NCI-H2081 treated with DMSO at 0.1 percent for 48 hours (cell line): ENCODE results near the gene CPTP.
A peak's percentile ranks its signal among the peaks of the same experiment; 100 is the strongest.
"Not testable (repeated sequence)": the region's sequence is repeated elsewhere in the genome, so short reads cannot be mapped to it uniquely, and the experiment has no call there.

Source experiments
- DNase-seq: peaks from one replicate; lab custom pipeline; 2025; lab: John Stamatoyannopoulos, UW

Gene CPTP

DNA sequence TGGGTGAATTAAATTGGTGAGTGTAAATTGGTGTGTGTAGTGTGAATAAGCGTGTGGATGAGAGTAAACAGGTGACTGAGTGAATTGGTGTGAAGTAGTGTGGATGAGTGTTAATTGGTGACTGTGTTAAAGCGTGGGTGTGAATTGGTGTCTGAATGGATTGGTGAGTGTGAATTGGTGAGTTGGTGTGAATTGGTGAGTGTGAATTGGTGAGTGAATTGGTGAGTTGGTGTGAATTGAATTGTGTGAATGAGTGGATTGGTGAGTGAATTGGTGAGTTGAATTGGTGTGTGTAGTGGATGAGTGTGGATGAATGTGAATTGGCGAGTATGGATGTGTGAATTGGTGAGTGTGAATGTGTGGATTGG, 42.1 kb downstream of the CPTP start:
- no peak for DNase-seq

DNA sequence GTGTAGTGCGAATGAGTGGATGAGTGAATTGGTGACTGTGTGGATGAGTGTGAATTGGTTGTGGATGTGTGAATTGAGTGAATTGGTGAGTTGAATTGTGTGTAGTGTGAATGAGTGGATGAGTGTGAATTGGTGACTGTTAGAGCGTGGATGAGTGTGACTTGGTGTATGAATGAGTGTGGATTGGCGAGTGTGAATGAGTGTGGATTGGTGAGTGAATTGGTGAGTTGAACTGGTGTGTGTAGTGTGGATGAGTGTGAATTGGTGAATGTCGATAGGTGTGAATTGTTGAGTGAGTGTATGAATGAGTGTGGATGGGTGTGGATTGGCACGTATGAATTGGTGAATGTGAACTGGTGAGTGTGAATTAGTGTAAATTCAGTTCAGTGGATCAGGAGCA, 42.7 kb downstream of the CPTP start:
- DNase-seq: no peak

DNA sequence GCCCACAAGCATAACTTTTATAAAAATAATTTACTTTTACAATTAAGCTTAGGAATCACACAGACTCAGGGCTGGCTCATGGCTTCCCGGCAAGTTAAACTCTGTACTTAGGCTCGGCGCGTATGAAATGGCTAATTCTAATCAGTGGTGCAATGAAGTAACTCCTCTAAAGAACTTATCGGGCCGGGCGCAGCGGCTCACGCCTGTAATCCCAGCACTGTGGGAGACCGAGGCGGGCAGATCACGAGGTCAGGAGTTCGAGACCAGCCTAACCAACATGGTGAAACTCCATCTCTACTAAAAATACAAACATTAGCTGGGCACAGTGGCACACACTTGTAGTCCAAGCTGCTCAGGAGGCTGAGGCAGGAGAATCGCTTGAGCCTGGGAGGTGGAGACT, 45.5 kb downstream of the CPTP start:
- not testable (repeated sequence) for DNase-seq

DNA sequence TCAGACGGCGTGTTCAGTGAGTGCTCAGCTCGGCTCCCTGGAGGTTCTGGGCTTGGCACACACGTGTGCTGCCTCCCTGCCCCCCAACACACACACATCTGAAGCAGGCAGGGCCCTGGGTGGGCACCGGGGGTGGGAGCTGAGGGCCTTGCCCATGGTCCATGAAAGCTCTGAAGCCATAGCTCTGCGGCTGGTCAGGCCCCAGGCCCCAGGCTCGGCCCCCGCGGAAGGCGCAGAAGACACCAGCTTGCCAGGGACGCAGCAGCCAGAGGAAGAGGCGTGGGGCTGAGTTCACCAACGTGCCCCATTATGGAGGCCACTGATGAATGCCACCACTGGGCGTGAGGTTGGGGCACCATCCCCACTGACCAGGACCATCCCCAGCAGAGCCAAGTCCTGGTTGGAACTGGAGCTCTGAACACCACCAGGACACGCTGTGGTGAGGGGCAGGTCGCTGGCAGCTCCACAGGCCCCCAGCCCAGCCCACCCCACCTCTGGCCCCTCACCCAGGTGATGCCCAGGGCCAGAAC, 46.2 kb downstream of the CPTP start:
- DNase-seq: no peak

DNA sequence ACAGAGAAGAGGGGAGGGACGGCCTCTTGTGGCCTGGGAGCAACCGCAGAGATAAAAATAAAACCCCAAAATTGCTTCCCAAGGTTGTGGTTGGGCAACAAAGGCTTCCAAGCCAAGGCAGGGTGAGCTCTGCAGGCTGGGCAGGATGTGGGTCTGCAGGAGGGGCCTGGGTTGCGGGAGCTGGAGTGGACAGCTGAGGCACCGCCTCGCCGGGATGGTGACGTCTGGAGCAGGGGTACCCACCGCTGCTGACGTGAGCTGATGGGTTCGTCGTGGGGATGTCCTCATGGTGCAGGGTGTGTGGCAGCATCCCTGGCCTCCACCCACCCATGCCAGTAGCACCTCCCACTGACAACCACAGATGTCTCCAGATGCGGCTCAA, 46.8 kb downstream of the CPTP start:
- DNase-seq: no peak

DNA sequence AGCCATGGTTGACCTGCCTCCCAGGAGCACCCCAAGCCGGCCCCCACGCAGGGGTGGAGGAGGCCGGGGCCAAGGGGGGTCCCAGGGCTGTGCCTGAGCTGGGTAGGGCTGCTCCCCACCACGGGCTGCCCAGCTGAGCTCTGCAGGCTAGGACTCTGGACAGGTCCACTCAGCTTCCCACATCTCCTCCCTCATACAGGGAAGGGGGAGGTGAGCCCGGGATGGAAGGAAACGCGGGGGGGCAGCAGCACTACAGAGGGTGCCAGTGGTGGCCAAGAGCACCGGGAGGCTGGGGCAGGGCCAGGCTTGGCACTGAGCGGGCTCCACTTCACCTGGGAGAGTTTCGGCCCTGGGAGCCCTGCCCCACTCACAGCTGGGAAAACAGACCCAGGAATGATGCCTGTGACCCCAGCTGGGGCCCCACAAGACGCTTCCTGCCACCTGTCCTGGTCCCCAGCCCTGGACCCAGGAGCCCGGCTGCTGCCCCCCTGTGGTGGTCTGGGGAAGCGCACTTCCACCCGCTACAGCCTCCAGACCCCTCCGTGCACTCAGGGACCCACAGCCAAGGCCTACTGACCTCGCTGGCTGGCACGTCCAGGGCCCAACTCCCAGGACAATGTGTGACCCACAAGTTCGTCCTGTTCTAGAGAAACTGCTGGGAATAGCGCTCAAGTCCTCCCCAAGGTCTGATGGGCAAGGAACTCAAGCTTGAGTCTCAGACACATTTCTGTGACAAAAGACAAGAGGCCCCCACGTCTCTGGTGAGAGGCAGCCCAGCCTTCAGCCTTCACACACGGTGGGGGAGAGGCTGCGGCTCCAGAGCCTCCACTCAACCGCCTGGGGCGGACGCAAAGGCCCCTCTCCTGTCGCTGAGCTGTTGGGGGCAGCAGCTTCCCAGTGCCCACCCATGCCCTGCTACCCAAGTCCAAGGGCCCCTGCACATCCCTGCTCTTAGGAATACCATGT, 47.4 kb downstream of the CPTP start:
- peak; percentile 55 for DNase-seq

DNA sequence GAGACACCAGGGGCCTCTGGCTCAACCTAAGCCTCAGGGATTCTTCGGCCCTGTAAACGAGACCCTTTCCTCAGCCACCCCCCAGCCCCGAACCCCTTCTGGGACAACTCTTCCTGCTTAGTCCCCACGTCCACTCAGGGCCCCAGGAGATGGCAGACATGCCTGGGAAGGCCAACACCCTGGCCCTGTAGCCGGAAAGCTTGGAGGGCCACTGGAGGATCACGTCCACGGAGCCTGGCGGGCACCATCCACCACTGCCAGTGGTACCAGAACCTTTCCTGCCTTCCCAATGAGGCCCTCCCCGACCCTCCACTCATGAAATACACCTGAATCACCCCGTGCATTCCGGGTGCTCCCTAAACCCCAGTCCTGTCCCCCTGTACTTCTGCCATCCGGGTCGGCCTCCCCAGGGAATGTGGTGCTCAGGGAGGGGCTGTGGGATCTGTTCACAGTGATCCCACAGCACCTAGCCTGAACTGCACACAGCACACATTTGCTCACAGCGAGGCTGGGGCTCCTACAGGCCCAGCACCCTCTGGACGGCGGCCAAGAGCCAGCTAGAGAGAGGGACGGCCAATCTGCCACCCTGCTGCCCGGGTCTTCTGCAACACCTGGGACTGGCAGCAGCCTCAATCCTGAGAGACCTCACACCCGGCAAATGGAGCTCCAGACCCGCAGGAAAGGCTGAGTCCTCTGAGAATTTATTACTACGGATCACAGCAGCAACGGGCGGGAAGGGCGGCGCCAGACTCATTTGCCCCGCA, 48.6 kb downstream of the CPTP start:
- no peak for DNase-seq

DNA sequence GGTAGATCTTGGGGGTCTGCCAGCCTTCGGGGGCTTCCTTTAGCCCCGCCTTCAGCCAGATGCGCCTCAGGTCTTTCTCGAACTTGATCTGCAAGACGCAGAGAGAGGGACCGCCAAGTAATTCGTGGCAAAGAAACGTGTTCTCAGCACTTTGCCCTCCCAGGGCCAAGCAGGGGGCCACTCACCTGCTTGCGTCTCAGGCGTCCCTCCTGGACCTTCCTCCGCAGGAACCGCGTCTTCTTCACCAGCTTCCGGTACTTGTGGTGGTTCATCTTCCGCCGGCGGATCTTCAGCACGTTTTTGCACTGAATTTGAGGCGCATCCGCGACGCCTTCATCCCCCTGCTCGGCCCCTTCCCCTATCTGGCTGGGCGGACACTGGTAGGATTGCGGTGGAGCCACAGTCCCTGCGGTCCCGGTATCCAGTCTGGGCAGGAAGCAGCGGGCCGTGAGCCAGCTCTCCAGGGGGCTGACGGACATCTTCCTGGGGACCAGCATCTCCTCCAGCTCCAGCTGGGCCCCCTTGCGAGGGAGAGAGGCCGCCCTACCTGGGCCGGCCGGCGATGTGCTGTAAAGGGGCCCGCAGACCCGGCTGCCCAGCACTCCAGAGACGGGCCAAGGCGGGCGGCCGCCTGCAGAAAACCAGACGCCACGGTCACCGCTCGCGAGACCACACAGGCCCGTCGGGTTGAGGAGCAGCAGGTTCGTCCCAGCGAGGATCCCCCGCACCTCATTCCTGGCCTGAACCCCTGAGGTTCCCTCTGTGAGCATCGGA, 49.4 kb downstream of the CPTP start:
- DNase-seq: no peak

DNA sequence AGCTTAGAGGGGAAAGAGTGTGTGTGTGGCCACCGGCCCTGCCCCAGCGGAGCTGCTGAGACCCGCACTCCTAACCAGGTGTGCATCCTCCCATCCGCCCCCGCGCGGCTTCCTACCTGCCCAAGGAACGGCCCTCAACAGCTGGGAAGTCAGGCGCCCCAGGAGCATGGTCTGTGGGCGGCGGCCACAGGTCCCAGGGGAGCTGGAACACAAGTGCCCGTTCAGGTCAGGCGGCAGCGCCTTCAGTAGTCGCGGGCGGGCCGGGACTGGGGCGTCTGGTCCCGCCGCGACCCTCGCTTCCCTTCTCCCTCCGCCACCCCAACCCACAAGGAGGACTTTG, 50.0 kb downstream of the CPTP start:
- no peak for DNase-seq

DNA sequence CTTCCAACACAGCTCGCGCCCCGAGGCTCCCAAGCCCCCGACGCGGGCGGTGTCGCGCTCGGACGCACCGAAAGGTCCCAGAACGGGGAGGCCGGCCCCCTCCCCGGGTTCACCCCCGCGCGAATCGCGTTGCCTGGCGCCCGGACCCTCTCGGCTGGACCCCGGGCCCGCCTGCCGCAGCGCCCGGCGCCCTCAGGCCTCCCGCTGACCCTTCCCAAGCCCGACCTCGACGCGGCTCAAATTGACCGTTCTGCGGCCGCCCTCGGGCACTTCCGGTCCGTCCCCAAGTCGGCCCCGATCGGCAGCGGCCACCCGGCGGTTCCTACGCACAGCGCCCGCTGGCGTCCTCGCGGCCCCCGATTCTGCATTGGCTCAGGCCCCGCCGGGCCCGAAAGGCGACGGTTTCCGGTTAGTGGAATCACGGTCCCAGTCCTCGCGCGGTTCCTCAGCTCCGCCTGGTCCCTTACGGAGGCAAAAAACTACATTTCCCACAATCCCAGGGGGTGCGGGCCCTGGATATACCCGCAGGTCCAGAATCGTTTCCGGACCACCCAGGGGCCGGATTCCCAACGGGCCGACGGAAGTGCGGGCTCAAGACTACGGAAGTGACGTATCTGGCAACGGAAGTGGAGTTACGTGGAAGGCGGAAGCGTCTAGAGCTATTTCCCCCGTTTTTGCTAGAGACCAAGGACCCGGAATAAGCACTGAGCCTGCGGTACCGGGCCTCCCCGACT, 50.5 kb downstream of the CPTP start, which contains the start of gene AURKAIP1:
Gene AURKAIP1 (minus strand): TSS at position 279 of the 734 bp plus-strand sequence. CDS start 451 bp downstream, outside the sequence.
- DNase-seq: peak; percentile 94

DNA sequence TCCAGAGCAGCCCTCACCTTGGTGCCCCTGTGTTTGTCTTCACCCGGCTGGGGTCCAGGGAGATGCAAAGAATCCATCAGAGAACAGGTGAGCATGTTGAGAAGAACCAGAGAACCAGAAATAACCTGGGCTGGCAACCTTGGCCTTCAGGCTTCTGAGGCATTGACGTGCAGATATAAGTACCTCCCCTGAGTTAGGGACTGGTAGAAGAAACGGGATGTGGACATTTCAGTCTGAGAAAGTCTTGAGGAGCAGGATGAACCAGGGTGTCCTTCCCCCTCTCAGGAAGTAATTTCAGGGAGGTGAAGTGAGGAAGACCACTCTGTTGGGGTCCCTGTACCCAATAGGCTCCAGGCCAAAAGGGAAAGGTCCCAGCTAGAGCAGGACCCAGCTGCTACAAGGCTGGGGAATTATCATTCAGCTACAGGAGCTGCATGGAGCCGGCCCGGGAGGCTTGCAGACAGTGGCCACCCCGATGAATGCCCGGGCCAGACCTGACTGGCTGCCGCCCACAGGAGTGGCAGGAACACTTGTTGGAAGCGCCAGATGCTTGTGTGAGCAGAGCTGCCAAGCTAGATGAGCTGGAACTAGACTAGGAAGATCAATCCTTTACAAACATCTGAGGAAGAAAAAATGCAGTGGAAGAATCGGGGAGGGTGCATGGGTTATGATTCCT, 52.1 kb downstream of the CPTP start:
- DNase-seq: no peak

DNA sequence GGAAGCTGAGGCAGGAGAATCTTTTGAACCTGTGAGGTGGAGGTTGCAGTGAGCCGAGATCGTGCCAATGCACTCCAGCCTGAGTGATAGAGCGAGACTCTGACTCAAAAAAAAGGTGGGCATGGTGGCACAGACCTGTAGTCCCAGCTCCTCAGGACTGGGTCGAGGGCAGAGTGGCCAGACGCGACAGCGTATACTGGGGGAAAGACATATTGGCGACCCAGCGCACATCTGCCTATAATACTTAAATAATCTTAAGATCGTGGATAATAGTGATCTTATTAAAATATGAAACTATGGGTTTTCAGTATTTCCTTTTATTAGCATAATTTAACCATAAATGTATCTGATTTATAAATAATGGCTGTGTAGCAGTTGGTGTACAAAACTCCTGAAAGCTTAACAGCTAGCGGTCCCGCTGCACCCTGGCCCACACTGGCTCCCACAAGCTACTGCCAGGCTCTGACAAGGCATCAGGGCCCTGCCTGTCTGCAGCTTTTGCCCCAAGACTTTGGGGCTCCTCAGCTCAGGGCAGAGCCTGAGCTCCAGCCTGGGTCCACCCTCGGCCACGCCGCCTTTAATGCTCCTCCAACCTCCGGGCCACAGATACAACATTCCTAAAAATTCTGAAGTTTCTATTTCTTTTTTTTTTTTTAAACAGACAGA, 53.1 kb downstream of the CPTP start:
- DNase-seq: no peak
